Left cardiac atrium (tissue), 4 donors: ENCODE results near the gene TENT4A. TPM values are rescaled to one million over a fixed set of nuclear protein-coding genes. Genes with fewer than 3 reads are reported as not detected.

Source experiments
- ATAC-seq, 2 donors: fragments of 200-7000 bp; cut with Tn5 transposase; one replicate each; pipeline ENCODE4 v1.9.1; 2020; ENCODE audit warnings: mild to moderate bottlenecking in 2 of 2, moderate library complexity in 2 of 2
- DNase-seq: peaks from one replicate; pipeline ENCODE4 v3.0.0-alpha.2; 2020
- intact Hi-C, 2 donors: fragments of 100-400 bp; cut with DNase I; formaldehyde crosslinking; loops; one replicate each; pipeline versions ENCODE4 v1.14.1 to v1.15.1; 2022 to 2023
- total RNA-seq, 2 donors: library from RNA; stranded (reverse); fragmentation: NEBNext Ultra II Directional; extraction: Animal tissue kit (Norgen Biotek cat#: 25700); gene quantifications; one replicate each; pipeline ENCODE4 v1.2.1, GENCODE V29; 2021
- donor health status: DM: no; HTN: yes; CAD: no.
- donor health status: DM: no; HTN: yes; CAD: no; lungs with severe emphysema.
- donor health status: DM: yes; HTN: yes; CAD: no.
- donor health status: Dilated cardiomyopathy.

TENT4A gene
- total RNA-seq, 2 donors from 2014 or later, result 12.1 to 14.8 TPM

DNA sequence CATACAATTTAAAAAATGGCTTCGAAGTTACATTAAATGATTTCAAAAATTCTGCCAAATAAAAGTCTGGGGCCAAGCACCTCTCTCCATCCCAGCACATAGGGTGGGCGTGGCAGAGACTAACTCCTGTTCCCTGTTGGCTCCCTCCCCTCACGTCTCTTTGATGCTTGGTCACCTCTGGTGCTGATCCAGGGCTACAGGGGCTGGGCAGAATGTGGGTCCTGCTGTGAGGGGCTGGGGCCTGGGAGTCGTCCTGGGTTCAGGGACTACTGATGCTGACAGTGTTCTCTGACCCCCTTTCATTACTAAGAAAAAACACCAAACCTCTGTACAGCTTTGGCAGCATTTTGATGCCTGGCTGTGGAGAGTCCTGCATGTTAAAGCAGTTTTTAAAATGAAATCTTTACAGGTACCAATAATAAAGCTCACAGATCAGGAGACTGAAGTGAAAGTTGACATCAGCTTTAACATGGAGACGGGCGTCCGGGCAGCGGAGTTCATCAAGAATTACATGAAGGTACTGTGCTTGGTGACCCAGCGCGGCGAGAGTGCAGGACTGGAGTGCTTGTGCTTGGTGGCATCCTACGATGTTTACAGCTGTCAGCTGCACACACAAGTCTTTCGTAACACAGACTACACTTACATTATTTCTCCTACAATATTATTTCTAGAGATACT lies 29.0 kb downstream of the TENT4A start:
- ATAC-seq (no peak), DNase-seq (no peak)
- intact Hi-C loops, result loop anchor here (5.0 to 10.0 kb wide), 3 partner anchors 120 to 1247 kb away; partner anchors contain the start of gene MED10 (in 1 of the 2)

GRCh38 chr5:6743161-6743560 lies 29.9 kb downstream of the TENT4A start:
- intact Hi-C loops, result loop anchor here (5.0 to 10.0 kb wide), 3 partner anchors 121 to 1248 kb away; partner anchors contain the start of gene MED10 (in 1 of the 2)
- ATAC-seq (no peak), DNase-seq (no peak)

DNA sequence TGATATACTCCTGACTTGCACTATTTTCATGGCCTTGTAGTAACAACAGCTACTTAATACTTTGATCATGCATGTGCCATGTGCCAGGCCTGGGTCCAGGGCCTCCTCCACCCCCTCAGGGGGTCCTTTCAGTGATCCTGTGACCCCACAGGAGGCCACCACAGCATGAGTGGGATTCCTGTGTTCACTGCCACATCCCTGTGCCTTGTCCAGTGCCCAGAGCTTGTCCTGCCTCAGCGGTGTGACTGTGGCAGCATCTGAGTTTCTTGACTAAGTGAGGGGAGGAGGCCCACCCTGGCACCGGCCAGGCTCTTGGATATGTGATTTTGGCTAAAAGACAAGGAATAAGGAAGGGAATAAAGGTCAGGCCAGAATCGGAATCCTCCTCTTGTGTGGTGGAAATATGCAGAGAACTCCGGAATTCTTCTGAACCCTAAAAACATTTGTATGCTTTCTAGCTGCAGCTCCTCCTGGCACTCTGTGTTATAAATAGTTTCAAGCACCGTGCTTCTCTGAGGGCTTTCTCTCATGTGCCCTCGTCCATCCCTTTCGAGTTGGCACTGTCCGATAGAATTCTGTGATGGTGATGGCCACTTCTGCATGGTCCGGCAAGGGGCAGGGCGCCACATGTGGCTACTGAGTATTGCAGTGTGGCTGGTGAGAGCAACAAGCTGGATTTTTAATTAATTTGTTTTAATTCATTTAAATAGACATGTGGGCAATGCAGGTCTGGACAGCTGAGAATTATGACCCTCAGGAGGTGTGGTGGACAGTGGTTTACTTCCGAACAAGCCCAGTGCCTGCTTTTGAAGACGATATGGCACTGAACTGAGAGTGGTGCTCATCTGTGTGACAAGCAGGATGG lies 31.8 kb downstream of the TENT4A start:
- intact Hi-C loops, result loop anchor here (5.0 to 10.0 kb wide), 4 partner anchors 113 to 1250 kb away; partner anchors contain the start of genes MED10 (in 1 of the 2), NSUN2 (in 1 of the 2) and SRD5A1 (in 1 of the 2)
- DNase-seq (no peak), ATAC-seq (peak; percentile 16 to 36)

DNA sequence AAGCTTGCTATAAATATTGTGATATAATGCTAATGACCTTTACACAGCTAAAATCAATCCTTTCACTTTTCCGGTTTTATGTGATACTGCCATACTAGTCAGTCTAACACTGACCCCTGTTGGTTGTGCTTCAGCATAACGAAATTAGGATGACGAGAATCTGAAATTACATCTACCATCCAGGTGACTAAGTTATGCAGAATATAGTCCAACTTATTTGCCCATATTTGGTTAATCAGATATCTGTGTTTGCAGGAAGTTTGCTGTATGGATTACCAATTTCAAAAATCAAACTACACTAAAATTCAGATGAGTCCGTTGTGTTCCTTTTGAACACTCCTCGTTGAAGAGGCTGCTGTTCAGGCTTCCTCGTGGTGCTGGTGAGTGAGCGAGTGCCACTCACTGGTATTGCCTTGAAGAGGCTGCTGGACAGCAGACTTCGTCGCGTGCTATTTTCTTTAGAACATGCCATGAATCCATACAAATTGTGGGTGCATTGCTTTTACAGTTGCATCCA lies 32.5 kb downstream of the TENT4A start:
- intact Hi-C loops, result loop anchor here in 1 of 2 donors (5.0 to 10.0 kb wide), 3 partner anchors 113 to 1251 kb away; partner anchors contain the start of genes MED10, NSUN2 and SRD5A1
- DNase-seq (no peak), ATAC-seq (peak; percentile 62 to 67)

GRCh38 chr5:6746244-6746643 lies 33.0 kb downstream of the TENT4A start:
- DNase-seq, result no peak
- intact Hi-C loops, result loop anchor here in 1 of 2 donors (5.0 to 10.0 kb wide), 3 partner anchors 114 to 1251 kb away; partner anchors contain the start of genes MED10, NSUN2 and SRD5A1
- ATAC-seq, result no peak

DNA sequence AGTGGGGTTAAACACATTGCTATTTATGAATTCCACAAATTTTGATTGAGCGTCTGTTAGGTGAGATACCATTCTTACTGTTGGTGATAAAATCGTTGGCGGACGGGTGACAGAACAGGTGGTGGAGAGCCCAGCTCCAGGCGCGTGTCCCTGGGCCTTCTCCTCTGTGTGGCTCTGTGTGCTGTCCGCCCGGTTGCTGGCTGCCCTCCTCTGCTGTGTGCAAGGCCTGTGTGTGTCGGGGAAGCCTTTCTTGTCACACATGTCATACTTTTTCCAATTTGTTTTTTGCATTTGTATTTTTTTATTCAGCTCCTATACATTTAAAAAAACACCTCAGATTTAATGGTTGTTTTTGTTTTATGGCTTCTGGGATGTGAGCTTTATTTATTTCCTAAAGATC lies 33.9 kb downstream of the TENT4A start:
- intact Hi-C loops, result loop anchor here in 1 of 2 donors (5.0 to 10.0 kb wide), 3 partner anchors 115 to 1252 kb away; partner anchors contain the start of genes MED10, NSUN2 and SRD5A1
- ATAC-seq (no peak), DNase-seq (no peak)

GRCh38 chr5:6748142-6748541 lies 34.9 kb downstream of the TENT4A start:
- ATAC-seq, result no peak
- DNase-seq, result no peak
- intact Hi-C loops, result loop anchor here in 1 of 2 donors (5.0 to 10.0 kb wide), 3 partner anchors 116 to 1253 kb away; partner anchors contain the start of genes MED10, NSUN2 and SRD5A1

- no peak for ATAC-seq
- intact Hi-C loops, result loop anchor here in 1 of 2 donors (5.0 to 10.0 kb wide), 3 partner anchors 117 to 1254 kb away; partner anchors contain the start of genes MED10, NSUN2 and SRD5A1
Observed at GRCh38 chr5:6749026-6749716, 35.9 kb downstream of the TENT4A start.

GRCh38 chr5:6750142-6750840 lies 37.1 kb downstream of the TENT4A start:
- intact Hi-C loops, result no loop called here
- no peak for DNase-seq

More at GRCh38 chr5:6749026-6749716, 35.9 kb downstream of the TENT4A start:
- DNase-seq, result no peak

GRCh38 chr5:6750951-6751685 lies 37.9 kb downstream of the TENT4A start:
- intact Hi-C loops, result no loop called here
- DNase-seq, result no peak
- no peak for ATAC-seq

More at GRCh38 chr5:6750142-6750840, 37.1 kb downstream of the TENT4A start:
- no peak for ATAC-seq

DNA sequence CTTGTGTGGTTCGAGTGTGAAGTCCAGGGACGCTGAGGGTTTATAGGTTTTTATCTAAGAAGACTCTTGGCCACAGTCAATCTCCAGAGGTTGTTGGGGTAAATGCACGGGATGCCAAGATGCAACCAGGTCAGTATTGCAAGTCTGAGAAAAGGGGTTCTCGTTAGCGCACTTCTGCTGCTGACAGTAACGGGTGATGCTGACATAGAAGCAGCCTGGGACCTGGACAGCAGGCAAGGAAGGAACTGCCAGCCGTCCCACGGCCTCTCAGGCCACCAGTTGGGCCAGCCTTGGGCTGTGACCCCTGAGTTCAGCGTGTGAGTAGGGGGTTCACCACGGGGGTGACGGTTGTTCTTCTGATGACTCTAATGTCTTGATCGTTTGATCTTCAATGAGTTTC lies 39.0 kb downstream of the TENT4A start:
- DNase-seq (no peak), ATAC-seq (no peak)
- intact Hi-C loops, result no loop called here

DNA sequence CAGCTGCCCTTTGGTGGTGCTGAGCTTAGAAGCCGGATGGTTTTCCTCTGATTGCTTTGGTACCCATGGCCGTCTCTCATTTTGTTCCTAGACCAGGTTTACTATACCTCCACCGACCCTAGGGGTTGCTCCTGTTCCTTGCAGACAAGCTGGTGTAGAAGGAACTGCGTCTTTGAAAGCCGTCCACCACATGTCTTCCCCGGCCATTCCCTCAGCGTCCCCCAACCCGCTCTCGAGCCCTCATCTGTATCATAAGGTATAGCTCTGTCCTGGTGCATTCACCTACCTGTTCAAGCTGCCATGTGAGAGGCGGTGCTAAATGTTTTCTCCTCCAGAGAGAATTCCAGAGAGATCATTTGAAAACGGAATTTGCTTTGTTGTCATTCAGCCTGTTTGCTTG lies 39.5 kb downstream of the TENT4A start:
- intact Hi-C loops, result no loop called here
- ATAC-seq, result no peak

DNA sequence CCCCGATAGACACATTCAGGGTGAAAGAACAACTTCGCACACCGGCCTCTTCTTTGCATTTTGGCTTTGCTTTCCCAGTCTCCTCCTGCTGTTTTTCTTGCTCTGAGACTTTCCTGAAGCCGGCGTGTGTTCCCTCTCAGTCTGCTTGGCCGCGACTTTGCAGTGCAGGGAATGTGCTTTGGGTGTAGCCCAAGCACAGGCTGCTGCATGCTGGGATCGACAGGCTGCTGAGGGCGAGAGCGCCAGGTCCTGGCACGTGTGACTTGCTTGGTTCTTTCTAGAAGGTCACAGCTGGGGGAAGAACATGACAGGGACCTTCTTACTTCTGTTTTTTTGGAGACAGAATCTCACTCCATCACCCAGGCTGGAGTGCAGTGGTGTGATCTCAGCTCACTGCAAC lies 40.6 kb downstream of the TENT4A start:
- DNase-seq (no peak), ATAC-seq (no peak)
- intact Hi-C loops, result no loop called here

More for the DNA sequence above, 39.5 kb downstream of the TENT4A start:
- DNase-seq, result no peak

- intact Hi-C loops, result no loop called here
- ATAC-seq (peak in 1 of 2 donors; percentile 11), DNase-seq (no peak)
Observed at GRCh38 chr5:6754766-6755165, 41.5 kb downstream of the TENT4A start.

DNA sequence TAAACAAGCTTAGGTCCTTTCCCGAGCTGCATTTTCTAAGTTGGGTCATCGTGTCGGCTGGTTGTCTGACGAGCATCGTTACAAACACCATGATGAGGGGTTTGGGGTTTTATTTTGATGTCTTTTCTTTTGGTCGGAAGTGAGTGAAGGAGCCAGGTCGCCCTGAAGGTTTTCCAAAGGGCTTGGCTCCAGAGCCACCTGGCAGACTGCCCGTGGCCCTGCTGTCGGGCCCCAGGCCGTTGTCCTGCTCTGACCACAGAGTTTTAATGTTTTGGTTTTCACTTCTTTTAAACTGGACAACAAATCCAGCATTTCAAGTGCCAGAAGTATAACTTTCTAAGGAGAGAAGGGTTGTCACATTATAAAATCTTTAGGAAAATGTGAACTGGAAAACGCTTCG lies 42.3 kb downstream of the TENT4A start:
- intact Hi-C loops, result no loop called here
- DNase-seq (no peak), ATAC-seq (no peak)

GRCh38 chr5:6755941-6756340 lies 42.7 kb downstream of the TENT4A start:
- DNase-seq (no peak), ATAC-seq (no peak)
- intact Hi-C loops, result no loop called here

DNA sequence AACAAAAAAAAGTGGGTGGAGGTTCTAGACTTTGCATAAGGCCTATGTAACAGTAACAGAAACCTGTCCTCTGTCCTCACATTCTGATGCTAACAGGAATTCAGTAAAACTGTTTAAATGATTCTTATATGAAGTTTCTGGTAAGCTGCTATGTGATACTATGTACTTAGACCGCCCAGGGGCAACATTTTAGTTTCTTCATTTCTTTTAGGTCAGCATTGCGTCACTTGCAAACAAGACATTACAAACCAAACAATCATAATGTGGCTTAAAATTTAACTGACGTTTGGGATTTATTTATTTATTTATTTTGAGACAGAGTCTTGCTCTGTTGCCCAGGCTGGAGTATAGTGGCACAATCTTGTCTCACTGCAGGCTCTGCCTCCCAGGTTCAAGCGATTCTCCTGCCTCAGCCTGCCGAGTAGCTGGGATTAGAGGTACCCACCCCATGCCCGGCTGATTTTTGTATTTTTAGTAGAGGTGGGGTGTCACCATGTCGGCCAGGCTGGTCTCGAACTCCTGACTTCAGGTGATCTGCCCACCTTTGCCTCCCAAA lies 44.3 kb downstream of the TENT4A start:
- DNase-seq (no peak), ATAC-seq (no peak)
- intact Hi-C loops, result no loop called here
